AG04450 (cell line): ENCODE results near the gene UBXN7. TPM values are rescaled to one million over a fixed set of nuclear protein-coding genes. Genes with fewer than 3 reads are reported as not detected.
"Not testable (repeated sequence)": the region's sequence is repeated elsewhere in the genome, so short reads cannot be mapped to it uniquely, and the experiment has no call there.

ENCODE experiments used
- CTCF ChIA-PET: fragments of 300-600, 350-600 bp; formaldehyde crosslinking; extraction: SDS; loops from one replicate; lab custom pipeline; 2022; ENCODE audit warnings: antibody characterized with exemption, inconsistent platforms; lab: Charles Lee
- POLR2A ChIA-PET: fragments of 350-600 bp; formaldehyde crosslinking; extraction: SDS; loops from one replicate; lab custom pipeline; 2021; ENCODE audit warnings: antibody characterized with exemption, inconsistent platforms; lab: Yijun Ruan, JAX
- DNase-seq: peaks from one replicate; pipeline ENCODE4 v3.0.0-alpha.2; 2011; ENCODE audit warnings: low read depth, low spot score
- H3K27ac ChIP-seq: one replicate; pipeline ENCODE4 v1.5.1; 2012; ENCODE audit warnings: low read depth, low read length, control low read depth
- H3K27me3 ChIP-seq: one replicate; pipeline ENCODE4 v1.6.0; 2012; ENCODE audit warnings: low read length; ENCODE audit not compliant: control insufficient read depth, insufficient read depth
- H3K4me3 ChIP-seq: 2 replicates; pipeline ENCODE4 v1.5.1; 2011; ENCODE audit warnings: mild to moderate bottlenecking, low read depth, low read length, control low read depth
- H3K9me3 ChIP-seq: 2 replicates; pipeline ENCODE4 v1.5.1; 2012; ENCODE audit warnings: low read length; ENCODE audit not compliant: control insufficient read depth, insufficient read depth
- polyA plus RNA-seq: library from polyadenylated mRNA; depleted of rRNA; stranded (reverse); fragments of >200 nt; gene quantifications from 2 replicates; pipeline ENCODE4 v1.2.3, GENCODE V29; 2011
- TF ChIP-seq, protein P1 (sequence below): IDR thresholded peaks from 2 replicates; pipeline ENCODE4 v1.5.1; 2011; ENCODE audit warnings: low read depth, low read length, control low read depth, inconsistent platforms

UBXN7 gene
- polyA plus RNA-seq, 1 experiment, result 28.6 TPM

DNA sequence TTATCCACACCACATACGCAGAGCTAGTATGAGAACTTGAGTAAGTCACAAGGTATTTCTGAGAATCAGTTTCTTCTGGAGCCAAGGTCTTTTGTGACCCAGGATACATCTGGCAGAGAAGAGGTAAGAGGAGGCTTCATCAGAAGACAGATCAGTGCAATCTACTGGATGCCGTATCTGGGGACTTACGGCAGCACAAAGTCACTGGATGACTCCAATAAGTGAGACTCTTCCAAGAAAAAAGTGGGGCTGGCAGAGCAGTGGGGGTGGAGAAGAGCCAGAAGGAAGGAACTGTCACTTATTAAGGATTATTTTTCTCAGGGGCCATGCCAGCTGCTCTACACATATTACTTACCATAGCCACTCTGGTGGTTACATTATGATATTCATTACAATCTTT lies 31.6 kb upstream of the UBXN7 start:
- Histone ChIP-seq H3K9me3 (no peaks in the 10 kb centered on the region), H3K27ac (no peak overlapping the region), H3K27me3 (no peaks in the 10 kb centered on the region), H3K4me3 (no peak overlapping the region)
- ChIA-PET POLR2A (no interaction called here), CTCF (no interaction called here)
- no peak for DNase-seq
- TF ChIP-seq, protein P1, sequence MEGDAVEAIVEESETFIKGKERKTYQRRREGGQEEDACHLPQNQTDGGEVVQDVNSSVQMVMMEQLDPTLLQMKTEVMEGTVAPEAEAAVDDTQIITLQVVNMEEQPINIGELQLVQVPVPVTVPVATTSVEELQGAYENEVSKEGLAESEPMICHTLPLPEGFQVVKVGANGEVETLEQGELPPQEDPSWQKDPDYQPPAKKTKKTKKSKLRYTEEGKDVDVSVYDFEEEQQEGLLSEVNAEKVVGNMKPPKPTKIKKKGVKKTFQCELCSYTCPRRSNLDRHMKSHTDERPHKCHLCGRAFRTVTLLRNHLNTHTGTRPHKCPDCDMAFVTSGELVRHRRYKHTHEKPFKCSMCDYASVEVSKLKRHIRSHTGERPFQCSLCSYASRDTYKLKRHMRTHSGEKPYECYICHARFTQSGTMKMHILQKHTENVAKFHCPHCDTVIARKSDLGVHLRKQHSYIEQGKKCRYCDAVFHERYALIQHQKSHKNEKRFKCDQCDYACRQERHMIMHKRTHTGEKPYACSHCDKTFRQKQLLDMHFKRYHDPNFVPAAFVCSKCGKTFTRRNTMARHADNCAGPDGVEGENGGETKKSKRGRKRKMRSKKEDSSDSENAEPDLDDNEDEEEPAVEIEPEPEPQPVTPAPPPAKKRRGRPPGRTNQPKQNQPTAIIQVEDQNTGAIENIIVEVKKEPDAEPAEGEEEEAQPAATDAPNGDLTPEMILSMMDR, result no peak

DNA sequence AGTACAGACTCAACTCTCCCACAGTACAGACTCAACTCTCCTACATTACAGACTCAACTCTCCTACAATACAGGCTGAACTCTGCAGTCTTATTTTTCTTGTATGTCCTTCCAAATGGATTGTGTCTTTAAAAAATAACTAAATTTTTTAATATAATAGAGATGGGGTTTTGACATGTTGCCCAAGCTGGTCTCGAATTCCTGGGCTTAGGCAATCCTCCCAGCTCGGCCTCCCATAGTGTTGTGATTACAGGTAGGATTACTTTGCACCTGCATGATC lies 31.2 kb upstream of the UBXN7 start:
- CTCF ChIA-PET, result no interaction called here
- POLR2A ChIA-PET, result no interaction called here
- H3K9me3 ChIP-seq, result no peaks in the 10 kb centered on the region
- no peak for DNase-seq
- H3K4me3 ChIP-seq, result no peak overlapping the region
- H3K27me3 ChIP-seq, result no peaks in the 10 kb centered on the region
- TF ChIP-seq, protein P1, result no peak
- H3K27ac ChIP-seq, result no peak overlapping the region

DNA sequence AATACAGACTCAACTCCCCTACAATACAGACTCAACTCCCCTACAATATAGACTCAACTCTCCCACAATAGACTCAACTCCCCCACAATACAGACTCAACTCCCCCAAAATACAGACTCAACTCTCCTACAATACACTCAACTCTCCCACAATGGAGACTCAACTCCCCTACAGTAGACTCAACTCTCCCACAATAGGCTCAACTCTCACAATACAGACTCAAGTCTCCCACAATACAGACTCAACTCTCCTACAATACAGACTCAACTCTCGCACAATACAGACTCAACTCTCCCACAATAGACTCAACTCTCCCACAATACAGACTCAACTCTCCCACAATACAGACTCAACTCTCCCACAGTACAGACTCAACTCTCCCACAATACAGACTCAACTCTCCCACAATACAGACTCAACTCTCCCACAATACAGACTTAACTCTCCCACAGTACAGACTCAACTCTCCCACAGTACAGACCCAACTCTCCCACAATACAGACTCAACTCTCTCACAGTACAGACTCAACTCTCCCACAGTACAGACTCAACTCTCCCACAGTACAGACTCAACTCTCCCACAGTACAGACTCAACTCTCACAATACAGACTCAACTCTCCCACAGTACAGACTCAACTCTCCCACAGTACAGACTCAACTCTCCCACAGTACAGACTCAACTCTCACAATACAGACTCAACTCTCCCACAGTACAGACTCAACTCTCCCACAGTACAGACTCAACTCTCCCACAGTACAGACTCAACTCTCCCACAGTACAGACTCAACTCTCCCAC lies 30.7 kb upstream of the UBXN7 start:
- POLR2A ChIA-PET, H3K9me3 ChIP-seq, DNase-seq, H3K27me3 ChIP-seq, H3K4me3 ChIP-seq, CTCF ChIA-PET, H3K27ac ChIP-seq: not testable (repeated sequence)

DNA sequence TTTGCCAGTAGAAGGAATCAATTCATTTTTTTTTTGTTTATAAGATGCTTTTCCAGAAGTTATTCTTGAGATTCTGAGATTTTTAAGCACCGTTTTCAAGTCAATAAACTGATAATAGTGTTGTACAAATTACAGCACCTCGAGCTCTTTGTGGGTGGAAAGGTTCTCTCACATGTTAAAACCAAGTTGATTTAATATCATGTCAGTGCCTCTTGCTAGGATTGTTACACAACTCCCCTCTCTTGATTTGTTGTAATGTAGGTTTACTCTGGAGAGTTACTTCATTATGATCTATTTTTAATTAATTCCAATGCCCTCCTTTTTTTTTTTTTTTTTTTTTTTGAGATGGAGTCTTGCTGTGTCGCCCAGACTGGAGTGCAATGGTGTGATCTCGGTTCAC lies 25.8 kb upstream of the UBXN7 start:
- ChIA-PET POLR2A (interaction anchor here (0.5 kb wide), 1 partner anchor 12 kb away, joined by 7 read pairs; no protein-coding TSS in a partner anchor), CTCF (no interaction called here)
- TF ChIP-seq, protein P1, result no peak
- H3K27ac ChIP-seq, result no peak overlapping the region
- H3K9me3 ChIP-seq, result no peaks in the 10 kb centered on the region
- no peaks in the 10 kb centered on the region for H3K27me3 ChIP-seq
- no peak overlapping the region for H3K4me3 ChIP-seq
- no peak for DNase-seq

DNA sequence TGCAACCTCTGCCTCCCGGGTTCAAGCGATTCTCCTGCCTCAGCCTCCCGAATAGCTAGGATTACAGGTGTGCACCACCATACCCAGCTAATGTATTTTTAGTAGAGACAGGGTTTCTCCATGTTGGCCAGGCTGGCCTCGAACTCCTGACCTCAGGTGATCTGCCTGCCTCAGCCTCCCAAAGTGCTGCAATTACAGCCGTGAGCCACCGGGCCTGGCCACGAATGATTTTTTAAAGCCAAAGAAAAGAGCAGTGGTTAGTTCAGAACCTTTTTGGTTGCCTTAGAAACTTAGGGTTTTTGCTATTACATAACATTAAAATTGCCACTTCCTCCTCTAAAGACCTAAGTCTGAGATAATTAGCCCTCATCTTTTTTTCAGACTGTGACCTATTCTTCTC lies 25.2 kb upstream of the UBXN7 start:
- H3K9me3 ChIP-seq, DNase-seq, H3K4me3 ChIP-seq, H3K27me3 ChIP-seq, H3K27ac ChIP-seq: not testable (repeated sequence)
- POLR2A ChIA-PET, result interaction anchor here (0.6 kb wide), 1 partner anchor 485 kb away, joined by 4 read pairs; the partner anchor contains the start of gene NCBP2
- CTCF ChIA-PET, result interaction anchor here (0.6 kb wide), 1 partner anchor 72 kb away, joined by 4 read pairs; no protein-coding TSS in a partner anchor

DNA sequence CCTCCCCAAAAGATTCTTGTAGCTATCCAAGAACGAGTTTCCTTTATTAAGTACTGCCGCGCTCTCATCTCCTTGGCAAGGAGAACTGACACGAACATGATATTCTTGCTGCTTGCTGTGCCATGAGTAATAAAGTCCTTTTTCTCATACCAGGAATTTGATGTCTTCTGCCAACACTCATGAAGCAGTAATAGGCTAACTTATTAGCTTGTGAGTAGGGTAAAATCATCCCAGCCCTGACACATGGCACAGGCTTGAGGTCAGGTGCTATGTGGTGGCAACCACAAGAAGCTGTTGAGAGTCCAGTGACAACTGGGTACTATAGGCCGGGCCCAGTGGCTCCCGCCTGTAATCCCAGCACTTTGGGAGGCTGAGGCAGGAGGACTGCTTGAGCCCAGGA lies 22.7 kb upstream of the UBXN7 start:
- ChIA-PET POLR2A (no interaction called here), CTCF (no interaction called here)
- H3K27ac ChIP-seq, result no peak overlapping the region

DNA sequence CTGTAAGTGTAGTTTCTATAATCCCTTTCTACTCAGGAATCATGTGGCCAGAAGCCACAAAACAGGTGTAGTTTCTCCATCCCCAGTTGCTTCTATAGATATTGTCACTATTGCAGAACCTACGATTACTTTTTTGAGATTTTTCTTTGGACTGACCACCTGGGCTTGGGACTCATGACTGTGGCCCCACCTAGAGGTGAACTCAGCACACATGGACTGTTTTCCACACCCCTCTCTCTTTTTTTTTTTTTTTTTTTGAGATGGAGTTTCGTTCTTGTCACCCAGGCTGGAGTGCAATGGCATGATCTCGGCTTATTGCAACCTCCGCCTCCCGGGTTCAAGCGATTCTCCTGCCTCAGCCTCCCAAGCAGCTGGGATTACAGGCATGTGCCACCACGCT lies 13.2 kb upstream of the UBXN7 start:
- DNase-seq, CTCF ChIA-PET, POLR2A ChIA-PET, H3K9me3 ChIP-seq, H3K27me3 ChIP-seq, H3K4me3 ChIP-seq, H3K27ac ChIP-seq: not testable (repeated sequence)

More for the DNA sequence above, 22.7 kb upstream of the UBXN7 start:
- H3K4me3 ChIP-seq, result no peak overlapping the region
- no peaks in the 10 kb centered on the region for H3K9me3 ChIP-seq
- no peak for DNase-seq
- no peaks in the 10 kb centered on the region for H3K27me3 ChIP-seq
- TF ChIP-seq, protein P1, result no peak
